Activated CD4-positive, alpha-beta T cell treated with anti-CD3 and anti-CD28 coated beads, Interleukin-2, amount 50 U/mL, for 24 hours (primary cell): ENCODE measurements around the gene SECISBP2.

Experiments used
- DNase-seq, 2 donors: peaks; one replicate each; pipeline ENCODE4 v3.0.0-alpha.2; 2020; ENCODE audit warnings: low read depth in 1 of 2, low spot score in 1 of 2

Gene SECISBP2

DNA sequence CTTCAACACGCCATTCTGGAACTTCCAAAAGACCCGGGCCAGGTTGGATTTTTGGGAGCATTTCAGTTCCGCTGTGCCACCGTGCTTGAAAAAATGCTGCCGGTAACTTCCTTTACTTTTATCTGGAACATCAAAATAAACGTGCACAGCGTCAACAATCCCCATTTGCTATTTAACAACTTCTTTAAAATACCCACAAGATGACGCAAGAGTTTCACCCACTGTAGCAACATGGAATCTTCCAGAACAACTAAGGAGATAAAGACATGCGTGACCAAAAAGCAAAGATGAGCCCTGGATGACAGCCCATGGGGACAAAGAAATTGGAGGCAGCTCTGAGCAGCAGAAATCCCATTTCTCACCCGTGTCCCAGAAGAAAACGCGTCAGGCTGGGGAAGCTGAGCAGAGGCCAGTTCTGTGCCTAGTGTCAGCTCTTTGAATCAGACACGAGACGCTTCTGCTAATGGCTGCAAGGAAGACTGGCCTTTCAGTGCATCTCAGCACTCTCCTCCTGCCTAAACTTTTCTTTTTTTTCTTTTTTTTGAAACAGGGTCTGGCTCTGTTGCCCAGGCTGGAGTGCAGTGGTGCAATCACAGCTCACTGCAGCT lies 61.3 kb downstream of the SECISBP2 start:
- no peak for DNase-seq

DNA sequence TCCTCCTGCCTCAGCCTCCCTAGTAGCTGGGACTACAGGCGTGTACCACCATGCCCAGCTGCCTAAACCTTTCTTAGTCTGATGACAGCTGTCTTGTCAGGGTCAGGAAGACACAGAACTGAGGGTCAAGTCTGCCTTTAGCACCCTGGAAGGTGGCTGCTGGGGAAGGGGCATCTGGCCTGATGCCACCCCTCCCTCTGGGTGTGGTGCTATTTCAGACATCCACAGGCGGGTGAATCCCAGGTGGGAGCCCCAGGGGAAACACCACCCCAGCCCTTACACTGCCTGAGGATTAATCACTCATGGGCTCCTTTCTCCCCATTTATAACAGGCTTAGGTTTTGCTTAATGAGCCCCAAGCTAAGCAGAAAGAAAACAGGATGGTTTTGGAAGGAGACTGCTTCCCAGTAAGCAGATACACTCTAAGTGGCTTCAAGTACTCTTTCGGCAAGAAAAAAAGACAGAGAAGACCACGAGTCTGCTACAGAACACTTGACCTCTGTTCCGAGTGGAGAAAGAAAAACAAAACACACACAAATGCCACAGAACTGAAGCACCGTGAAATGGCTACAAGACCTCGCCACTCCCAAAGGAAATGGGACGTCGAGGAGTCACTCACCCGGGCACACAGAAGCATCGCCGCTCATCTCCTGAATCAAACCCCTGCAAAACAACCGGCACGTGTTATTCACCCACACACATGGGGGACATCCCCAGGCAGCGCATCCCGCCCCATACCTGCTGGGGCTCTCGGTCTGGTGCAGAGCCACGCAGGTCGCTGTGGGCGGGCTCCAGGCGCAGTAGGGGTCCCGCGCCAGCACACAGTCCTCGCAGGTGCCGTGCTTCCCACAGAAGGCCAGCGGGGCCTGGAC lies 62.4 kb downstream of the SECISBP2 start:
- no peak for DNase-seq

DNA sequence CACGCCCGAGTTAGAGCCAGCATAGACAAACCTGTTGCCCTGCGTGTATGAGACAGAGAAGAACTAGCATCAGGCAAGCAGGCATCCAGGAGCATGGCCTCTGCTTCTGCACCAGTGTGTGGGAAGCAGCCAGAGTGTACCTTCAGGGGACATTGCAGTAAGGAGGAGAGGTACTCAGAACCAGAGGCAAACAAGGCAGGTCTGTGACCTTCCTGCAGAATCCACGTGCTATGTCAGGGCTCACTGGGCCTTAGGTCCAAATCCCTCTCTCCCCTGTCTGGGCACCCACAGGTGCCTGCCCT lies 63.0 kb downstream of the SECISBP2 start:
- no peak for DNase-seq

DNA sequence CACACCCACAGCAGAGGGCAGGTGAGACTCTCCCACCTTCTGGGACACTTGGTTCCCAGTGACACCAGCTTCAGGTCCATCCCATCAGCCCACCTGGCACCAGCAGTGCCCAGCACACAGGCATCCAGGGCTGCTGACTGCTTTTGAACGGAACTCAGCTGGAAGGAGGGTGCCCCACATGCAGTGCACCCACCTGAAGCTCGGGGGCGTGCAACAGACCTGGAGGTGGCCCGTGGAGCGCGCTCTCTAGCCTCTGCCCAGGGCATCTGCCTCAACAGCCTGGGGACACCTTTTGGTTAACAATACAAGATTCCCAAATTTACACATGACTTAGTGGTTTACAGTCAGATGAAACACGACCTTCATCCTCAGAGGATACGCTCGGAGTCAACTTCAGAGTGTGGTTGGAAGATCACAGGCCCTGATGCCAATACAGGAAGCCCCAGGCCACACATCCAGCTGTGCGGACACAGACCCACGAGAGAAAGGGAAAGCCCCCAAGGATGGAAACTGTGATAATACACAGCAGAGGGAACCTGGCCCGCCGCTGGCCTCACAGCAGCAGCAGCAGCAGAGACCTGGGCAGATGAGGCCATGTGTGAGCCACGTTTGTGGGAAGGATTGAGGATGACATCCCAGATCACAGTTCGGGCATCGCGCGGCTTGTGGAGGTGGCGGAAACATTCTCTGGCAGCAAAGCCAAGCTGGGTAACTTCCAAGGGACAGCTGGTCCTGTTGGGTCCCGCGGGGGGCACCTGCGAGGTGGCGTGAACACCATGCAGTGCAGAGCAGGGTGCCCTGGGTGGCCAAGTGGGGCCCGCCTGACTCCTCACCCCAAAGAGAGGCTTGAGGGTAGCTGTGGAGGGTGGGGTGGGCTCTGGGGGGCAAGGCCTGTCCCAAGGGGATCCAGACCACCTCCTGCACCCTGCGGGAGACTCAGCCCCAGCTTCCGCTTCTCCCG lies 64.0 kb downstream of the SECISBP2 start:
- DNase-seq, result no peak

DNA sequence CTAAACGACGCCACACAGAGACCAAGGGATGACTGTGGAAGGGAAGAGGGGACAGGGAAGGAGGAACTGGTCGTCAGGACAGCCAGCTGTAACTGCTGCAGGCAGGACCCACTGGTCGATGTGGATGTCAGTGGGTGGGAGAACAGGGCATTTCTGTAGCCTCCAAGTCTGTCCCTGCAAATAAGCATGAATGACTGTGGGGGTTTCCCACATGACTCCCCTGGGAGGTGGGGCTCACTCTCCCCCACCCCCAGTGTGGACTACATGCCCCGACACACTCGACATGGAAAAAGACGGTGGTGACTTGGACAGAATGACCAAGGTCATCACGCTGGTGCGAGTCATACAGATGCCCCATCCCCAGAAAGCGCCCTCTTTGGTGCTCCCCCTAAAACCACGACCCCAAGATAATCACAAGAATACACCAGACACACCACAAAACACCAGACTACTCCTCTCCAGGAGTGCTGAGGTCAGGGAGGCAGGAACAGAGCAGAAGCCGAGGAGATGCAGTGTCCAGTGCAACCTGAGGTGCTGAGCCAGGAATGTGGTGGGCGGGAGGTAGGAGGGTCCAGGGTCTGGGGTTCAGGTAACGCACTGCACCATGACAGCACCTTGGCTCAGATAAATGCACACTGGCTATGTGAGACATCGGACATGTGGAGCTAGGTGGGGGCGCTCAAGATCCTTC lies 64.9 kb downstream of the SECISBP2 start:
- no peak for DNase-seq

DNA sequence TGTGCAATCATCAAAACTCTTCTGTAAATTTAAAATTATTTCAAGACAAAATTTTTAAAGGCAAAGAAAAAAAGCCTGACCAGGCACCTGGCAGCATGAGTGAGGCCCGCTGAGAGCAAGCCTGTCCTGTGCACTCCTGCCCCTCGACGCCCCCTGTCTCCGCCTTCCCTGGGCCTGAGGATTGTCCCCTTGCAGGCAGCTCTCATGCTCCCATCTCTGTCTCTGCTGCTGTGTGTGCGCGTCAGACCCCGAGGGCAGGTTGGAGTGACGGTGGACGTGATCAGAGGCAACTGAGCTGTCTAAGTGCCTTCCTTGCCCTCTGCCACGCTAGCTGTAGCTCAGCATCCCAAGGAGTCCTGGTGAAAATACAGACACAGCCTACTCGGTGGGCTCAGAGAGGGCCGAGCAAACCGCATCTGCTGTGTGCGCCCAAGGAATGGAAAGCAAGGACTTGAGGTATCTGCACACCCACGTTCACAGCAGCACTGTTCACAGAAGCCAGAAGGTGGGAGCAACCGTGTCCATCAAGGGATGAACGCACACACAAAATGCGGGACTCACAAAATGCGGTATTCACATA lies 65.5 kb downstream of the SECISBP2 start:
- no peak for DNase-seq

DNA sequence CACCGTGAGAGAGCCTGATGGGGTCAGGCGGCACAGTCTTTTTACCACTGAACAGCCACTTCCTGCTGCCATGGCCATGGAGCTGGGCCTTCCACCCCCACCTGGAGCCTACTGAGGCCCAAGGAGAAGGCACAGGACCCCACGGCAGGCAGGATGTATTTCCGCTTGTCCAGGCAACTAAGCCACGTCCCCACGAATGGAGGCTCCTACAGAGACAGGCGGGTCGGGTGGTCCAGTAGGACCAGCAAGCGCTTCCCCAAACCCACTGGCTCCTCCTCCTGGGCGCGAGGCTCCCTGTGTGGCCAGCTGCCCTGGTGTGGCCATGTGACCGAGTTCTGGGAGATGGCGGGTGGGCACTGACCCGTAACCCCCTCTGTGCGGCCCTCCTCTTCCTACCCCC lies 66.5 kb downstream of the SECISBP2 start:
- no peak for DNase-seq

DNA sequence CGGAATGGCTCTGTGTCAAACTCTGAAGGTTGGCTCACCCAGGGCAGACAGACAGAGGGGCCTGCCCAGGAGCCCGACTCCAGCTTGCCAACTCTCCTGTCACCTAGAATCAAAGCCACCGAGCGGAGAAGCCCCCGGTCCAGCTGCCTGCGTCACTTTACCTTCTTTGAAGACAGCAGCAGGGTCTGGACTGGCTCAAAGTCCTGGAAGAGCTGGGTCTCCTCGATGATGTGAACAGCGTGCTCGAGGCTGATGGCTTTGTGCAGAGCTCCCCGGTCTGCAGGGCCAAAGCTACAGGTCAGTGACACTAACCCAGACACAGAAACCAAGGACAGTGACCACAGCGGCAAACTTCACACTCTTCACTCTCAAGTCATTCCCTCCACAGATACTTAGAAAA lies 67.9 kb downstream of the SECISBP2 start:
- DNase-seq, result no peak

DNA sequence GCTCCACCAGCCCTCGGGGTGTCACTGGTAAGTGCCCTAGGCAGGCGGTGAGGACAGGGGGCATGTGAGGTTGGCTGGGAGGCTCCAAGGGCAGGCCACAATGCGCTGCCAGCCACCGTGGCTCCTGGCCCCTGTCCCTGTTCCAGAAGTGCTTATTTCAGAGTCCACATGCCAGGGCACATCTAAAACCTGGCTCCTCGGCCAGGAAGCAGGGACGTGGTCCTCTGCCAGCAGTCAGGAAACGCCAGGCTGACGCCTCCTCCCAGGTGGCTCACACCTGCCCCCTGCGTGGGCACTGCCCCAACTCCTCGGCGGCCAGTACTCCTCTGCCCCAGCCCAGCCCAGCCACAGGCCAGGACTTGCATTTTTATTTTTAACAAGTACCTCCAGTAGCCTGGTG lies 68.5 kb downstream of the SECISBP2 start:
- no peak for DNase-seq

DNA sequence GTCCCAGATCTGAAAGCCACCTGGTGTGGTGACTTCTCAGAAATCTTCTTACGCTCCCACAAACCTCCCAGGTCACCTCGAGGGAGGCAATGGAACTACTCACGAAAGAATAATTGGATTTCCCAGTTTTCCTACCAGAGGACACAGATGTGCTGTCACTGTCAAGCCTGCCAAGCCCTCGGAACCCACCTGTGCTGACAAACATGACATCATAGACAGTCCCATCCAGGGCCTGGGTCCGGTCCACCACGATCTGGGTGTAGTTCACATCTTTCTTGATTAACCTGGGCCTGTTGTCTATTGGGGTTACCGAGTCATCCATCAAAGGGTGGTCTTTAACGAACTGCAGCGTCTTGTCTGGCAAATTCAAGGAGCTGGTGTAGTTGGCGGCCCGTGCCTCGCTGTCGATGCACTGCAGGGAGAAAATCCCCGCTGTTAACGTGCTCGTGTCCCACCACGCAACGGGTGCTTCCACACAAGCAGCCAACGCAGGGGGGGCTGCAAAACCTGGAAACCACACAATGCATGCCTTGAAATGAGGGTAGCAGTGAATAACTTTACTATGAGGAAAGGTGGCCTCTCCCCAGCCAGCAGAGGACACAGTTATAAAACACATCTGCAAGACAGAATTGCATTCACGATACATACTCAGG lies 69.0 kb downstream of the SECISBP2 start:
- DNase-seq, result no peak

DNA sequence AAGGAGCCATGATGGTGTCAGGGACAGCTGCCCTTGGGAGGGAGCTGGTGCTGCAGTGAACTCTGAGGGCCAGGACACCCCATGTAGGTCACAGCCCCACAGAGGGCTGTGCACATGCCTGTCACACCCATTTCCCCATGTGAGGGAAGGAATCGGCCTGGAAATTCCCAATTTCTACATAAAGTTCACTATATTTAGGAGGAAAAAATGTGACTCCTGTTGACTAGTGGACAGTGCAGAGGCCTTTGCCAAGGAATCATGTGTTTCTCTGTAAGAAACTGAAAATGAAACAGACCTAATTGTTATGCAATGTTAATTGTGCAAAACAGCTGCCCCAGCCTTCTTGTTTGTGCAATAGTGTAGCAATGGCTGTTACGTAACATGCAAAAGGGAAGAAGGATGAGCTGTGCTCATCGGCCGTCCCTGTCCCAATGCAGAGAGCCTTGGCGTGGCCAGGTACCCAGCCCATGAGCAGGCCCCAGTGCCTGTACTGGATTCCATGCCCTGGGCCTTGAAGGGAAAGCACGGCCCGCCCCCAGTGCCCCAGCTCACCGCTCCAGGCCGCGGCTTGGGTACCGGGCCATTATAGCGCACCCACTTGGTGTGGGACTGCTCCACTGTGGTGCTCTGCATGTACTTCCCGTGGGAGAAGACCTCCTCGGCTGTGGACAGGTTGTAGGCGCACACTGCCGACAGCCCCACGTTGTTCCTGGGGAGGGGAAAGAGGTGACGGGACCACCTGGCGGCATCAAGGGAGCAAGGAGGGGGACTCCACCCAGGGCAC lies 70.0 kb downstream of the SECISBP2 start:
- DNase-seq, result no peak

DNA sequence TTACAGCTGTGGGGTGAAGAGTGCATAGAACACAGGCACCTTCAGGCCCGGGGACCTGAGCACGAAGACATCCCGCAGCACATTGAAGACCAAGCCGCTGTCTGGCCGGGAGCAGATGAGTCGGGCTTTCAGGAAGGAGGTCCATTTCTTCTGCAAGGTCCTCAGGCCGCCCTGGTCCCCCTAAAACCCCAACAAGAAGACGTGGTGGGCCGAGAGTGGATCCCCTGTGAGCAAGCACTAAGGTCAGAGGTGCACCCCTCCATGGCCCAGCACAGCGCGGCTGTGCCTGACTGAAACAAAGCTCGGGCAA lies 70.5 kb downstream of the SECISBP2 start:
- no peak for DNase-seq

DNA sequence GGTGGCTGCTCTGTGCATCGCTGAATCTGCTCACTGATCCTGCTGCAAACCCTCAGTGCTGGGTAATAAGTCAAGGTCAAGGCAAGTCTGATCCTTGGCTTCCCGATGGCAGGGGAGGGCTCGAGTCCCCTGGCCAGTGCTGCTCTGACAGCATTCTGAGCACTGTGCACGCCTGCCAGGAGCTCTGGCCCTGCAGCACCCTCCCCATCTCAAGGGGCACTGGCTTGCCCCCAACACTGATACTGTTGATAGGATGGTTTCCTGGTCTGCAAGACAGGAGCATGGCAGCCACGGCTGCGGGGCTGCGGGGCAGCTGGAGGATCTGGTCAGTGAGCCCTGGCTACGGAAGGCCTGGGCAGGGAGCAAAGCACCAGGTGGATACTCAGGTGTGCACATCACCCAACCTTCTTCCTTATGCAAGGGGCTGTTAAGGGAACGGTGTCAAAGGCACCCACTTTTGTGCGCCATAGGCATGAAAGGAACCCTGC lies 71.8 kb downstream of the SECISBP2 start:
- no peak for DNase-seq

DNA sequence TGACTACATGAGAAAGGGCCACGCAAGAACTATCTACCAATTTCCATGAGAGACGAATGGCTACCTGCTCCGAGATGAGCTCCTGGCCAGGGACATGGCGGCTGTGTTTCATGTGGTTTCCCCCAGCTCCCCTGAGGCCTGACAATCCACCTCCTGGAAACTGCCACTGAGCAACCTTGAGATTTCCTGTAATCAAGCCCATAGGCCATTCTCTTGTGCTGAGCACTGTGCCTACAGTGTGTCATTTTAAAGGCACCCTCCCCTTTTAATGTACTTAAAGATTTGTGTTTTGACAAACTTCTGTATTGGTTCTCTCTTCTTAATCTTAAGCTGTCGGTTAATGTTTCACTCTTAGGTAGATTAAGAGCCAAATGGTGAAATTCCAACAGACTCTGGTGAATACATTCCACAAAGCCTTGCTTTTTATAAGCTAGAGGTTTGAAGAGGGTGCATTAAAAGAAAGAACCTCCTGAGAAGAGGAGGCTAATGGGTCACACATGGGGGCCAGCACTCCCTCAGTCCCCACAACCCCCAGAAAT lies 72.3 kb downstream of the SECISBP2 start:
- DNase-seq, result no peak

DNA sequence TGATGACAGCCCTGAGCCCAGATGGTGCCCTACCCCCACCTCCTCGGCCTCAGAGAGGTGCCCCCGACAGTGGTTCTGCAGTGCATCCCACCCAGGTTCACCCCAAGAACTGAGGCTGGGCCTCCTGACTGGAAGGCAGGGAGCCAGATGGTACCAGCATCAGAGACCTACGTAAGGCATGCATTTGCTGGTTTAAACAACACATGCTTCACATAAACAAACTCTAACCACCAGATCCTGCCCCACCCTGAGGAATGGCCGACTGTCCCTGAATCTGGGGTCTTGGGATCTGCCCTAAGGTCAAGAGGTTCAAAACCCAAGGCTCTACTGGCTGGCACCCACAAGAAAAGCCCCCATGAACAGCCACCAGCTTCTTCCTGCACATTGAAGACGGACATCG lies 73.3 kb downstream of the SECISBP2 start:
- DNase-seq, result no peak

DNA sequence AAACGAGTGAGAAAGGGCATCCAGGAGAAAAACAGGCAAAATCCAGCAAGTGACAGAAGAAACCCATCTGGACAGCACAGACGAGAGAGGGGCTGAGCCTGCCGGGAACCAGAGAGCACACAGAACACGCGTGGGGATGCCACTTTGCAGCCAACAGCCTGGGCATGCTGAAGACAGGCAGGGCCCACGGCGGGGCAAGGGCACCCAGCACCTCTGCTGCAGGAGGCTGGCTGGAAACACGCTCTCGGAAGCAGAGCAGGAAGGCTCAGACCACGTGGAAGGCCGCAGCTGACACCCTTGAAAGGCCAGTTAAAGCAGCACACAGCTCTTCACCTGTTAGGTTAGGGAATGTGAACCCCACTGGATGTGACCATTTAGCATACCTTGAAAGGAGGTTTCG lies 76.1 kb downstream of the SECISBP2 start:
- DNase-seq, result no peak

DNA sequence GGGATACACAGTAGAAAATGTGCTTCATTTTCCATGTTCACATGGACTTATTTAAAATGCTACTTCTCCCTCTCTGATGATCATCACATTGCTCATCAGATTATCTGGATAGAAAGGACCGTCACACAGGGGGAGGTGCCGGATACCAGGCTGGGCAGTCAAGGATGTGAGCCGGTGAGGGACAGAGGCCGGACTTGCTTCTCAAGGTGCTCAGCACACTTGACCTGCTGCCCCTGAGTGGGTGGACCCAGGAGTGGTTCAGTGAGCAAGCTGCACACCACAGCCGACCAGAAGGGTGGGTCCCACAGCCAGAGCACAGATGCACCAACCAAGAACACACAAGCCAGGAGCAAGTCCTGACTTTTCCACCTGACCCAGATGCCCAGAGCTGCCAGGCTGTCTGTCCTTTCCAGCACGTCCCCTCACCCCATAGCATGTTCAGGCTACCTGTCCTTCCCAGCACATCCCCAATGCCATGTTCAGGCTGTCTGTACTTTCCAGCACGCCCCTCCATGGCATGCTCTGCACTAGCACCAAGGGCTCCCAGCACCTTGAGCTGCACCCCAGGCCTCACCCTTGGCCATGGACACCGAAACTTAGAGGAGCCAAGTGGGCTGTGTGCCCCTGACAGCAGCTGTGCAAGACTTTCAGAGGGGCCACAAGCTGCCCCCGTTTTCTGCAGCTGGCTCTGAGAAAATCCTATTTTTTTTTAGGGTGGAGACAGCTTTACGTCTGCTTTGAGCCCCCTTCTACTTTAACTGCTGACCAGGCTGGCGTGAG lies 77.8 kb downstream of the SECISBP2 start:
- DNase-seq, result no peak

DNA sequence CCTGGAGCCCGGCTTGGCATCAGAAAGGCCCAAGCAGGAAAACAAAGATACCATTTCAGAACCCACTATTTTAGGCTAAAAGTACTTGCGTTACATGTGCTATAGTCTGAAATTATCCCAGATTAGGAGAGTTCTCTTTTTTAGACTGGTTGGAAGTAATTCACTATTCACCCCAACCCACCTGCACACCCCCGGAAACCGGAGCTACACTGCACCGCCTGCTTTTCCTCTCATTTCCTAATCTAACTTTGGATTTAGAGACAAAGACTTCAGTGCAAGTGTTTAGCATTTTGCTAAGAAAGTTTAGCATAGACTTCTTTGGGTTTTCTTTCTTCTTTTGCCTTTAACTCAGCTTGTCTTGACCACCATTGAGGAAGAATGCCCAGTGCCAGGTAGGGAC lies 79.2 kb downstream of the SECISBP2 start:
- DNase-seq, result no peak

DNA sequence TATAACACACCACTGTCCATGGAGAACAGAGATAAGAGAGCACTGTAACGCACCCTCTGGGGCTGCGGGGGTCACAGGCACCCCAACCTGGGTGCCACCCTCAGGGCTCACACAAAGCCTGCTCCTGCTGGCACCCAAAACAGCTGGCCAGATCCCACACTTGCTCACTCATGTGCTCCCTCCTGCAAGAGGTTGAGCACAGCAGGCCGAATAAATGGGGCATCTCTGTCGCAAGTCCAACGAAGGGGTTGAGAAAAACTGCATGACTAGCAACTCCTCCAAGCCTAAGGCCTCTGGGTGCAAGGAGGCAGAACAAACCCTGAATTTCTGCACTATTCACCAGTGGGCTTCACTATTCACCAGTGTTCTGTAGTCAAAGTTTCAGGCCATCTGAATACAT lies 80.3 kb downstream of the SECISBP2 start:
- DNase-seq, result no peak
